ENCODE results near the gene C19orf53. TPM values are rescaled to one million over a fixed set of nuclear protein-coding genes. Genes with fewer than 3 reads are reported as not detected.
"Not testable (repeated sequence)": the region's sequence is repeated elsewhere in the genome, so short reads cannot be mapped to it uniquely, and the experiment has no call there.

The C19orf53 gene
- total and polyA plus RNA-seq, 4 donors, result 31.1 to 136 (median 126) TPM

GRCh38 chr19:13793317-13793716 is 19.1 kb downstream of the C19orf53 start:
- peaks cover 25% of the 10 kb centered on the region for H3K4me1 ChIP-seq (ENCODE audit: control insufficient read depth, insufficient read depth, low read length)
- not testable (repeated sequence) for H3K36me3 ChIP-seq (ENCODE audit: control insufficient read depth, insufficient read depth, low read length); H3K9me3 ChIP-seq (ENCODE audit: control insufficient read depth, insufficient read depth, low read length); H3K4me3 ChIP-seq (ENCODE audit: low read depth, low read length); DNase-seq (ENCODE audit: low read depth in 4 of 6, low spot score in 6 of 6); H3K27me3 ChIP-seq (ENCODE audit: control insufficient read depth, insufficient read depth, low read length); H3K27ac ChIP-seq (ENCODE audit: low read depth, low read length)
- WGBS (ENCODE audit: insufficient coverage), result 93% methylated on average over 4 of the region's 9 CpGs

- no peaks in the 10 kb centered on the region for H3K9me3 ChIP-seq (ENCODE audit: control insufficient read depth, insufficient read depth, low read length)
- peak overlapping the region; percentile 73 for H3K27ac ChIP-seq (ENCODE audit: low read depth, low read length)
- peak in 2 of 6 donors; percentile 68 to 84 for DNase-seq (ENCODE audit: low read depth in 4 of 6, low spot score in 6 of 6)
- H3K27me3 ChIP-seq (ENCODE audit: control insufficient read depth, insufficient read depth, low read length), result no peaks in the 10 kb centered on the region
- peaks cover 25% of the 10 kb centered on the region for H3K4me1 ChIP-seq (ENCODE audit: control insufficient read depth, insufficient read depth, low read length)
- H3K36me3 ChIP-seq (ENCODE audit: control insufficient read depth, insufficient read depth, low read length), result peaks cover 3% of the 10 kb centered on the region
- WGBS (ENCODE audit: insufficient coverage), result 5% methylated on average over 3 of the region's 8 CpGs
- H3K4me3 ChIP-seq (ENCODE audit: low read depth, low read length), result peak overlapping the region; percentile 75
Measured at GRCh38 chr19:13794398-13794756, 20.1 kb downstream of the C19orf53 start.

GRCh38 chr19:13794757-13795589 is 20.7 kb downstream of the C19orf53 start, which contains the start of gene ZSWIM4:
TSS of gene ZSWIM4 (plus strand) at chr19:13795443. CDS start at chr19:13795649, 206 bp downstream.
- DNase-seq (ENCODE audit: low read depth in 4 of 6, low spot score in 6 of 6), result peak; percentile 96 to 100 (median 98)
- H3K36me3 ChIP-seq (ENCODE audit: control insufficient read depth, insufficient read depth, low read length), result peaks cover 9% of the 10 kb centered on the region
- peak within 1 kb of the TSS; percentile 73 for H3K27ac ChIP-seq (ENCODE audit: low read depth, low read length)
- no peaks in the 10 kb centered on the region for H3K27me3 ChIP-seq (ENCODE audit: control insufficient read depth, insufficient read depth, low read length)
- no peaks in the 10 kb centered on the region for H3K9me3 ChIP-seq (ENCODE audit: control insufficient read depth, insufficient read depth, low read length)
- peak within 1 kb of the TSS; percentile 75 for H3K4me3 ChIP-seq (ENCODE audit: low read depth, low read length)
- under 1% methylated on average over 70 of the region's 71 CpGs for WGBS (ENCODE audit: insufficient coverage)
- H3K4me1 ChIP-seq (ENCODE audit: control insufficient read depth, insufficient read depth, low read length), result peaks cover 25% of the 10 kb centered on the region

- peak in 2 of 6 donors; percentile 39 to 64 for DNase-seq (ENCODE audit: low read depth in 4 of 6, low spot score in 6 of 6)
- under 1% methylated on average over 42 of the region's 42 CpGs for WGBS (ENCODE audit: insufficient coverage)
- Histone ChIP-seq H3K36me3 (ENCODE audit: control insufficient read depth, insufficient read depth, low read length) (peaks cover 15% of the 10 kb centered on the region), H3K4me1 (ENCODE audit: control insufficient read depth, insufficient read depth, low read length) (peaks cover 25% of the 10 kb centered on the region), H3K27ac (ENCODE audit: low read depth, low read length) (no peak overlapping the region), H3K4me3 (ENCODE audit: low read depth, low read length) (peak overlapping the region; percentile 75), H3K27me3 (ENCODE audit: control insufficient read depth, insufficient read depth, low read length) (no peaks in the 10 kb centered on the region), H3K9me3 (ENCODE audit: control insufficient read depth, insufficient read depth, low read length) (no peaks in the 10 kb centered on the region)
Measured at GRCh38 chr19:13795595-13796300, 21.5 kb downstream of the C19orf53 start.

- Histone ChIP-seq H3K4me1 (ENCODE audit: control insufficient read depth, insufficient read depth, low read length) (peaks cover 25% of the 10 kb centered on the region), H3K27ac (ENCODE audit: low read depth, low read length) (no peak overlapping the region), H3K36me3 (ENCODE audit: control insufficient read depth, insufficient read depth, low read length) (peaks cover 21% of the 10 kb centered on the region), H3K27me3 (ENCODE audit: control insufficient read depth, insufficient read depth, low read length) (no peaks in the 10 kb centered on the region), H3K4me3 (ENCODE audit: low read depth, low read length) (peak overlapping the region; percentile 75), H3K9me3 (ENCODE audit: control insufficient read depth, insufficient read depth, low read length) (no peaks in the 10 kb centered on the region)
- 10% methylated on average over 12 of the region's 12 CpGs for WGBS (ENCODE audit: insufficient coverage)
- peak in 2 of 6 donors; percentile 23 to 49 for DNase-seq (ENCODE audit: low read depth in 4 of 6, low spot score in 6 of 6)
Measured at GRCh38 chr19:13796301-13797057, 22.2 kb downstream of the C19orf53 start.

GRCh38 chr19:13797058-13797440 is 22.8 kb downstream of the C19orf53 start:
- WGBS (ENCODE audit: insufficient coverage), result 63% methylated on average over 3 of the region's 4 CpGs
- H3K4me3 ChIP-seq (ENCODE audit: low read depth, low read length), result no peak overlapping the region
- peaks cover 23% of the 10 kb centered on the region for H3K36me3 ChIP-seq (ENCODE audit: control insufficient read depth, insufficient read depth, low read length)
- no peaks in the 10 kb centered on the region for H3K9me3 ChIP-seq (ENCODE audit: control insufficient read depth, insufficient read depth, low read length)
- no peak overlapping the region for H3K27ac ChIP-seq (ENCODE audit: low read depth, low read length)
- no peaks in the 10 kb centered on the region for H3K27me3 ChIP-seq (ENCODE audit: control insufficient read depth, insufficient read depth, low read length)
- no peak for DNase-seq (ENCODE audit: low read depth in 4 of 6, low spot score in 6 of 6)
- H3K4me1 ChIP-seq (ENCODE audit: control insufficient read depth, insufficient read depth, low read length), result peaks cover 25% of the 10 kb centered on the region

GRCh38 chr19:13797870-13798269 is 23.6 kb downstream of the C19orf53 start:
- 100% methylated on average over 1 of the region's 7 CpGs for whole genome bisulfite sequencing (ENCODE audit: insufficient coverage)
- Histone ChIP-seq H3K27me3 (ENCODE audit: control insufficient read depth, insufficient read depth, low read length) (no peaks in the 10 kb centered on the region), H3K4me1 (ENCODE audit: control insufficient read depth, insufficient read depth, low read length) (peaks cover 25% of the 10 kb centered on the region), H3K27ac (ENCODE audit: low read depth, low read length) (no peak overlapping the region), H3K36me3 (ENCODE audit: control insufficient read depth, insufficient read depth, low read length) (peaks cover 28% of the 10 kb centered on the region), H3K9me3 (ENCODE audit: control insufficient read depth, insufficient read depth, low read length) (no peaks in the 10 kb centered on the region), H3K4me3 (ENCODE audit: low read depth, low read length) (no peak overlapping the region)
- peak in 1 of 6 donors; percentile 28 for DNase-seq (ENCODE audit: low read depth in 4 of 6, low spot score in 6 of 6)

- DNase-seq (ENCODE audit: low read depth in 4 of 6, low spot score in 6 of 6), result no peak
- WGBS (ENCODE audit: insufficient coverage), result over 99% methylated on average over 20 of the region's 22 CpGs
- Histone ChIP-seq H3K9me3 (ENCODE audit: control insufficient read depth, insufficient read depth, low read length) (no peaks in the 10 kb centered on the region), H3K4me3 (ENCODE audit: low read depth, low read length) (no peak overlapping the region), H3K27me3 (ENCODE audit: control insufficient read depth, insufficient read depth, low read length) (no peaks in the 10 kb centered on the region), H3K4me1 (ENCODE audit: control insufficient read depth, insufficient read depth, low read length) (peaks cover 19% of the 10 kb centered on the region), H3K27ac (ENCODE audit: low read depth, low read length) (no peak overlapping the region), H3K36me3 (ENCODE audit: control insufficient read depth, insufficient read depth, low read length) (peaks cover 35% of the 10 kb centered on the region)
Measured at GRCh38 chr19:13799669-13800068, 25.4 kb downstream of the C19orf53 start.

- DNase-seq (ENCODE audit: low read depth in 4 of 6, low spot score in 6 of 6), result no peak
- Histone ChIP-seq H3K27ac (ENCODE audit: low read depth, low read length) (no peak overlapping the region), H3K27me3 (ENCODE audit: control insufficient read depth, insufficient read depth, low read length) (no peaks in the 10 kb centered on the region), H3K4me1 (ENCODE audit: control insufficient read depth, insufficient read depth, low read length) (no peaks in the 10 kb centered on the region), H3K9me3 (ENCODE audit: control insufficient read depth, insufficient read depth, low read length) (no peaks in the 10 kb centered on the region), H3K36me3 (ENCODE audit: control insufficient read depth, insufficient read depth, low read length) (peaks cover 67% of the 10 kb centered on the region), H3K4me3 (ENCODE audit: low read depth, low read length) (no peak overlapping the region)
- WGBS (ENCODE audit: insufficient coverage), result 91% methylated on average over 5 of the region's 9 CpGs
Measured at GRCh38 chr19:13803038-13803437, 28.8 kb downstream of the C19orf53 start.
